T-cell (primary cell): Measurements from ENCODE around the gene LDHA. TPM values are rescaled to one million over a fixed set of nuclear protein-coding genes. Genes with fewer than 3 reads are reported as not detected.

Experiments used
- ATAC-seq, 4 experiments: fragments of 200-7000 bp in 3 of 4; fragments of 150-1000 bp in 1 of 4; cut with Tn5 transposase; replicated peaks in 1 of 4; 1 replicate in 3 of 4; 2 replicates in 1 of 4; pipeline ENCODE4 v1.10.0; 2021; ENCODE audit warnings: moderate library complexity in 3 of 4, mild to moderate bottlenecking in 2 of 4, moderate number of reproducible peaks in 1 of 4
- CTCF ChIA-PET, 2 donors: fragments of 300-600 bp; sonication (Branson Sonifier 250); formaldehyde crosslinking; loops; one replicate each; lab custom pipeline; 2022; ENCODE audit warnings: antibody characterized with exemption in 2 of 2; lab: Charles Lee
- POLR2A ChIA-PET, 2 donors: fragments of 300-600 bp; sonication (Branson Sonifier 250); formaldehyde crosslinking; loops; one replicate each; lab custom pipeline; 2022; ENCODE audit warnings: antibody characterized with exemption in 2 of 2; lab: Charles Lee
- DNase-seq, 35 experiments: peaks; one replicate each; pipeline versions ENCODE4 v3.0.0 to v3.0.0-alpha.2; 2013 to 2023
- H3K27ac ChIP-seq: one replicate; pipeline ENCODE4 v1.5.1; 2013; ENCODE audit warnings: low read length
- H3K27me3 ChIP-seq, 2 experiments: replicated peaks in 1 of 2; 1 replicate in 1 of 2; 2 replicates in 1 of 2; pipeline versions ENCODE4 v1.6.1 to v1.7.0; 2013; ENCODE audit warnings: low read length in 1 of 2, mixed read lengths in 1 of 2; ENCODE audit not compliant: control insufficient read depth in 2 of 2, insufficient read depth in 2 of 2; ENCODE audit errors: extremely low read depth in 1 of 2
- H3K36me3 ChIP-seq, 2 donors: 1 replicate in 1 of 2; 2 replicates in 1 of 2; pipeline versions ENCODE4 v1.6.1 to v1.7.0; 2013; ENCODE audit warnings: low read length in 1 of 2; ENCODE audit not compliant: control insufficient read depth in 2 of 2, insufficient read depth in 1 of 2; ENCODE audit errors: extremely low read depth in 1 of 2
- H3K4me1 ChIP-seq, 2 experiments: 1 replicate in 1 of 2; 2 replicates in 1 of 2; pipeline versions ENCODE4 v1.6.1 to v1.7.0; 2013; ENCODE audit warnings: low read length in 2 of 2, mixed read lengths in 1 of 2; ENCODE audit not compliant: insufficient read depth in 2 of 2, control insufficient read depth in 1 of 2; ENCODE audit errors: extremely low read depth in 1 of 2
- H3K4me3 ChIP-seq, 2 donors: 1 replicate in 1 of 2; 2 replicates in 1 of 2; pipeline versions ENCODE4 v1.5.1 to v1.7.0; 2013; ENCODE audit warnings: mild to moderate bottlenecking in 2 of 2, low read length in 1 of 2, moderate library complexity in 1 of 2; ENCODE audit not compliant: control insufficient read depth in 1 of 2; ENCODE audit errors: extremely low read depth in 1 of 2
- H3K9me3 ChIP-seq: 2 replicates; pipeline ENCODE4 v1.7.0; 2013
- H3K27ac Mint-ChIP-seq, 2 donors: one replicate each; pipeline ENCODE4 v1.8.0; 2020 to 2021; ENCODE audit warnings: mild to moderate bottlenecking in 2 of 2, mixed read lengths in 2 of 2
- H3K27me3 Mint-ChIP-seq, 2 donors: one replicate each; pipeline ENCODE4 v1.8.0; 2021 to 2022; ENCODE audit warnings: mixed read lengths in 2 of 2
- H3K36me3 Mint-ChIP-seq: one replicate; pipeline ENCODE4 v1.8.0; 2021; ENCODE audit warnings: mixed read lengths
- H3K4me1 Mint-ChIP-seq, 3 donors: one replicate each; pipeline ENCODE4 v1.8.0; 2020 to 2022; ENCODE audit warnings: mixed read lengths in 3 of 3, mild to moderate bottlenecking in 1 of 3
- H3K4me3 Mint-ChIP-seq, 3 donors: one replicate each; pipeline ENCODE4 v1.8.0; 2020 to 2022; ENCODE audit warnings: mild to moderate bottlenecking in 3 of 3, mixed read lengths in 3 of 3, moderate library complexity in 3 of 3
- H3K9me3 Mint-ChIP-seq, 3 donors: one replicate each; pipeline ENCODE4 v1.8.0; 2020 to 2022; ENCODE audit warnings: mixed read lengths in 3 of 3
- WGBS: methylation state at CpG from one replicate; pipeline ENCODE4 v1.1.5; 2013; ENCODE audit warnings: missing lambda C conversion rate; ENCODE audit not compliant: insufficient coverage; 5-methylcytosine and 5-hydroxymethylcytosine counted together
- total RNA-seq, 35 experiments: library from RNA in 6 of 35; stranded (reverse) in 6 of 35; fragments of 120-200 nt in 1 of 35; gene quantifications; one replicate each; pipeline versions ENCODE4 v1.2.1 to v1.2.4 and lab custom pipeline; 2013 to 2026

The LDHA gene
- total RNA-seq (100 to 1,000 TPM; 130 to 323 (median 161) TPM), total RNA-seq (lab: John Stamatoyannopoulos, UW) (88.6 to 1,590 (median 316) reads per million in 29 experiments)
- total RNA-seq (2013) = 262 TPM

GRCh38 chr11:18394275-18394927, at the start of gene LDHA:
Gene LDHA (plus strand): TSS chr11:18394563. CDS start chr11:18396843, 2,280 bp downstream.
- Histone ChIP-seq H3K4me1 (peaks cover 7 to 37% of the 10 kb centered on the region in 2 experiments), H3K27me3 (no peaks in the 10 kb centered on the region), H3K4me3 (peak within 1 kb of the TSS; percentile 85 to 97), H3K9me3 (no peaks in the 10 kb centered on the region), H3K36me3 (peaks cover 0 to 24% of the 10 kb centered on the region in 2 donors), H3K27ac (peak within 1 kb of the TSS; percentile 80)
- Mint-ChIP-seq H3K4me3 (peak within 1 kb of the TSS; percentile 97 to 99 (median 98)), H3K27ac (peak within 1 kb of the TSS; percentile 95), H3K4me1 (peaks cover 33 to 44% (median 35%) of the 10 kb centered on the region in 3 donors), H3K36me3 (peaks cover 22% of the 10 kb centered on the region), H3K9me3 (no peaks in the 10 kb centered on the region), H3K27me3 (no peaks in the 10 kb centered on the region)
- WGBS = under 1% methylated on average over 60 of the region's 60 CpGs
- ChIA-PET CTCF (interaction anchor here (0.6 to 3.5 kb wide), 6 partner anchors 11 to 395 kb away, joined by 3 to 28 read pairs (median 6); no protein-coding TSS in a partner anchor), POLR2A (interaction anchor here (0.6 to 3.9 kb wide), 19 partner anchors 10 to 223 kb away, joined by 3 to 53 read pairs (median 6); partner anchors contain the start of genes GTF2H1 (in 2 of the 2), HPS5 (in 2 of the 2), TSG101 (in 2 of the 2) and UEVLD (in 1 of the 2))
- ATAC-seq (peak; percentile 82 to 84 (median 82)), DNase-seq (peak; percentile 93 to 100 (median 99))

- H3K27ac ChIP-seq = no peak overlapping the region
- Mint-ChIP-seq H3K9me3 (no peaks in the 10 kb centered on the region), H3K27ac (no peak overlapping the region), H3K4me3 (no peak overlapping the region), H3K36me3 (peaks cover 42% of the 10 kb centered on the region), H3K4me1 (peaks cover 0 to 4% (median 0%) of the 10 kb centered on the region in 3 donors), H3K27me3 (no peaks in the 10 kb centered on the region)
- no peaks in the 10 kb centered on the region for H3K9me3 ChIP-seq
- peaks cover 16 to 62% of the 10 kb centered on the region in 2 donors for H3K36me3 ChIP-seq
- H3K4me3 ChIP-seq = no peak overlapping the region
- H3K4me1 ChIP-seq = no peaks in the 10 kb centered on the region
- no peak for ATAC-seq
- H3K27me3 ChIP-seq = no peaks in the 10 kb centered on the region
- POLR2A ChIA-PET = interaction anchor here in 1 of 2 donors (0.6 kb wide), 2 partner anchors 34 to 285 kb away, joined by 5 read pairs; no protein-coding TSS in a partner anchor
- DNase-seq = no peak
- WGBS = 100% methylated on average over 1 of the region's 5 CpGs
- CTCF ChIA-PET = no interaction called here
Measured at GRCh38 chr11:18347471-18348125, 46.8 kb upstream of the LDHA start.

- H3K27me3 Mint-ChIP-seq = no peaks in the 10 kb centered on the region
- peaks cover 12 to 60% of the 10 kb centered on the region in 2 donors for H3K36me3 ChIP-seq
- no peak overlapping the region for H3K27ac ChIP-seq
- ChIA-PET CTCF (no interaction called here), POLR2A (no interaction called here)
- no peak overlapping the region for H3K4me3 ChIP-seq
- WGBS = 100% methylated on average over 3 of the region's 3 CpGs
- no peaks in the 10 kb centered on the region for H3K4me1 ChIP-seq
- no peaks in the 10 kb centered on the region for H3K9me3 Mint-ChIP-seq
- H3K36me3 Mint-ChIP-seq = peaks cover 48% of the 10 kb centered on the region
- H3K9me3 ChIP-seq = no peaks in the 10 kb centered on the region
- H3K27ac Mint-ChIP-seq = no peak overlapping the region
- DNase-seq (no peak), ATAC-seq (no peak)
- H3K4me3 Mint-ChIP-seq = no peak overlapping the region
- H3K27me3 ChIP-seq = no peaks in the 10 kb centered on the region
- peaks cover 0 to 2% (median 0%) of the 10 kb centered on the region in 3 donors for H3K4me1 Mint-ChIP-seq
Measured at GRCh38 chr11:18352581-18352980, 41.8 kb upstream of the LDHA start.

GRCh38 chr11:18358646-18359045, 35.7 kb upstream of the LDHA start:
- WGBS = no CpG with 5 or more reads among the region's 4 CpGs
- Histone ChIP-seq H3K27ac (no peak overlapping the region), H3K4me3 (no peak overlapping the region), H3K36me3 (peaks cover 0 to 77% of the 10 kb centered on the region in 2 donors), H3K4me1 (no peaks in the 10 kb centered on the region), H3K27me3 (no peaks in the 10 kb centered on the region), H3K9me3 (no peaks in the 10 kb centered on the region)
- Mint-ChIP-seq H3K9me3 (no peaks in the 10 kb centered on the region), H3K27ac (no peak overlapping the region), H3K4me3 (no peak overlapping the region), H3K4me1 (peaks cover 0 to 4% (median 0%) of the 10 kb centered on the region in 3 donors), H3K36me3 (peaks cover 45% of the 10 kb centered on the region), H3K27me3 (no peaks in the 10 kb centered on the region)
- ATAC-seq (no peak), DNase-seq (no peak)
- ChIA-PET CTCF (interaction anchor here in 1 of 2 donors (0.5 to 0.6 kb wide), 2 partner anchors 14 to 58 kb away, joined by 4 read pairs; no protein-coding TSS in a partner anchor), POLR2A (no interaction called here)

- Histone ChIP-seq H3K36me3 (peaks cover 0 to 82% of the 10 kb centered on the region in 2 donors), H3K4me1 (peaks cover 0 to under 1% of the 10 kb centered on the region in 2 experiments), H3K27ac (no peak overlapping the region), H3K4me3 (no peak overlapping the region), H3K27me3 (no peaks in the 10 kb centered on the region), H3K9me3 (no peaks in the 10 kb centered on the region)
- H3K27ac Mint-ChIP-seq = no peak overlapping the region
- H3K4me1 Mint-ChIP-seq = peaks cover 0 to 7% (median 0%) of the 10 kb centered on the region in 3 donors
- DNase-seq = no peak
- no peaks in the 10 kb centered on the region for H3K27me3 Mint-ChIP-seq
- CTCF ChIA-PET = no interaction called here
- ATAC-seq = no peak
- POLR2A ChIA-PET = no interaction called here
- no peaks in the 10 kb centered on the region for H3K9me3 Mint-ChIP-seq
- H3K36me3 Mint-ChIP-seq = peaks cover 50% of the 10 kb centered on the region
- WGBS = 100% methylated on average over 2 of the region's 5 CpGs
- H3K4me3 Mint-ChIP-seq = no peak overlapping the region
Measured at GRCh38 chr11:18361154-18361553, 33.2 kb upstream of the LDHA start.

- DNase-seq = no peak
- no peak overlapping the region for H3K27ac Mint-ChIP-seq
- no peaks in the 10 kb centered on the region for H3K9me3 ChIP-seq
- POLR2A ChIA-PET = interaction anchor here in 1 of 2 donors (0.5 to 0.9 kb wide), 2 partner anchors 9 to 59 kb away, joined by 3 to 5 read pairs; no protein-coding TSS in a partner anchor
- H3K4me1 Mint-ChIP-seq = peaks cover 2 to 19% (median 5%) of the 10 kb centered on the region in 3 donors
- ATAC-seq = no peak
- H3K4me1 ChIP-seq = peaks cover 0 to 2% of the 10 kb centered on the region in 2 experiments
- no peaks in the 10 kb centered on the region for H3K9me3 Mint-ChIP-seq
- H3K36me3 ChIP-seq = peaks cover 0 to 62% of the 10 kb centered on the region in 2 donors
- WGBS = 100% methylated on average over 1 of the region's 4 CpGs
- no peak overlapping the region for H3K4me3 Mint-ChIP-seq
- no peaks in the 10 kb centered on the region for H3K27me3 ChIP-seq
- H3K36me3 Mint-ChIP-seq = peaks cover 32% of the 10 kb centered on the region
- CTCF ChIA-PET = no interaction called here
- H3K27ac ChIP-seq = no peak overlapping the region
- H3K27me3 Mint-ChIP-seq = no peaks in the 10 kb centered on the region
- no peak overlapping the region for H3K4me3 ChIP-seq
Measured at GRCh38 chr11:18364495-18365073, 29.8 kb upstream of the LDHA start.
